GM12878 (cell line): ENCODE measurements around the gene HSD11B1L. TPM values are rescaled to one million over a fixed set of nuclear protein-coding genes. Genes with fewer than 3 reads are reported as not detected.

ENCODE experiments used
- EGR1 ChIP-seq, 2 experiments: IDR thresholded peaks; 1 replicate in 1 of 2; 2 replicates in 1 of 2; pipeline ENCODE4 v1.6.1; 2011 to 2012; ENCODE audit warnings: low read depth in 2 of 2, low read length in 2 of 2, borderline replicate concordance in 1 of 2, mild to moderate bottlenecking in 1 of 2, moderate library complexity in 1 of 2
- IRF5 ChIP-seq: fragments of 450-650 bp; IDR thresholded peaks from 2 replicates; pipeline ENCODE4 v1.6.1; 2017; ENCODE audit warnings: borderline replicate concordance
- KDM1A ChIP-seq: fragments of 200-600 bp; sonication (generic); IDR thresholded peaks from 2 replicates; pipeline ENCODE4 v1.6.1; 2016; ENCODE audit warnings: borderline replicate concordance
- MTA2 ChIP-seq: fragments of 450-650 bp; IDR thresholded peaks from 2 replicates; pipeline ENCODE4 v1.6.1; 2016; ENCODE audit warnings: low read depth, mild to moderate bottlenecking, moderate library complexity
- NBN ChIP-seq: fragments of 450-650 bp; IDR thresholded peaks from 2 replicates; pipeline ENCODE4 v1.6.1; 2016
- NR2C2 ChIP-seq: IDR thresholded peaks from 2 replicates; pipeline ENCODE4 v1.6.1; 2011; ENCODE audit warnings: borderline replicate concordance, low read depth; ENCODE audit not compliant: control insufficient read depth, insufficient read length
- NR2F1 ChIP-seq: fragments of 450-650 bp; conservative IDR thresholded peaks from 2 replicates; pipeline ENCODE4 v1.6.1; 2017; ENCODE audit warnings: mild to moderate bottlenecking
- PAX5 ChIP-seq: IDR thresholded peaks from 2 replicates; pipeline ENCODE4 v1.6.1; 2011; ENCODE audit warnings: low read depth, low read length, borderline replicate concordance
- PRDM15 ChIP-seq: fragments of 450-650 bp; formaldehyde crosslinking; IDR thresholded peaks from 2 replicates; pipeline ENCODE4 v1.4.0; 2020; ENCODE audit warnings: mild to moderate bottlenecking, moderate library complexity
- RBBP5 ChIP-seq: fragments of 200-600 bp; sonication (generic); conservative IDR thresholded peaks from 2 replicates; pipeline ENCODE4 v1.6.1; 2016
- RUNX3 ChIP-seq: IDR thresholded peaks from 2 replicates; pipeline ENCODE4 v1.6.1; 2012; ENCODE audit warnings: low read length, inconsistent platforms
- SMAD5 ChIP-seq: IDR thresholded peaks from 2 replicates; pipeline ENCODE4 v1.6.1; 2016; ENCODE audit warnings: antibody characterized with exemption, low read depth
- TBL1XR1 ChIP-seq: IDR thresholded peaks from 2 replicates; pipeline ENCODE4 v1.6.1; 2012; ENCODE audit warnings: low read depth, low read length, improper control_type of control experiment
- TCF7 ChIP-seq: IDR thresholded peaks from 2 replicates; pipeline ENCODE4 v1.6.1; 2014; ENCODE audit warnings: antibody characterized with exemption, borderline replicate concordance
- ZBTB11 ChIP-seq: fragments of 450-650 bp; formaldehyde crosslinking; IDR thresholded peaks from 2 replicates; pipeline ENCODE4 v1.5.0; 2022; ENCODE audit warnings: mild to moderate bottlenecking, missing genetic modification characterization
- ZNF687 ChIP-seq: fragments of 450-650 bp; IDR thresholded peaks from 2 replicates; pipeline ENCODE4 v1.6.1; 2017; ENCODE audit warnings: mild to moderate bottlenecking, moderate library complexity
- ZZZ3 ChIP-seq: IDR thresholded peaks from 2 replicates; pipeline ENCODE4 v1.6.1; 2011; ENCODE audit warnings: low read depth; ENCODE audit not compliant: control insufficient read depth, insufficient read length
- polyA plus RNA-seq, 11 experiments: library from polyadenylated mRNA; depleted of rRNA in 4 of 11; unstranded in 6 of 11; stranded (reverse) in 5 of 11; fragments of >200 nt; fragmentation: Nextera tagmentation in 4 of 11; fragmentation: Illumina TruSeq in 1 of 11; extraction: Ambion mirVana in 4 of 11; extraction: Trizol in 1 of 11; gene quantifications; 1 replicate in 1 of 11; 2 replicates in 10 of 11; pipeline versions ENCODE4 v1.2.1 to v1.2.3, GENCODE V29; 2011 to 2016; ENCODE audit warnings: inconsistent platforms in 2 of 11, missing spikeins in 2 of 11, low read depth in 1 of 11
- total RNA-seq, 4 experiments: library from RNA; depleted of rRNA in 3 of 4; stranded (reverse); fragments of >200 nt in 3 of 4; fragmentation: Illumina TruSeq in 1 of 4; extraction: Trizol in 1 of 4; gene quantifications; 2 replicates each; pipeline versions ENCODE4 v1.2.1 to v1.2.3, GENCODE V29; 2013 to 2021

Gene HSD11B1L
- total and polyA plus RNA-seq, 10 of the 15 experiments (the other 5 are each of a cell fraction or from before 2014, with no cell fraction given), result 0.29 to 1.8 (median 1.1) TPM; not detected in 1

- TF ChIP-seq ZNF687, result peak; percentile 95
- no peak for TF ChIP-seq KDM1A
- TF ChIP-seq PRDM15 (CRISPR knock-in tag), result no peak
- TF ChIP-seq MTA2, result no peak
- peak; percentile 96; the same call in 1 of the 2 replicates for TF ChIP-seq RBBP5
- TF ChIP-seq SMAD5, result peak; percentile 98
- peak; percentile 41 for TF ChIP-seq RUNX3
- no peak for TF ChIP-seq TCF7
- TF ChIP-seq NR2F1, result peak; percentile 72; the same call in 1 of the 2 replicates
- no peak for TF ChIP-seq ZZZ3
- no peak for TF ChIP-seq ZBTB11 (CRISPR knock-in tag)
- TF ChIP-seq PAX5, result peak; percentile 57; the same call in 1 of the 2 replicates
- TF ChIP-seq EGR1 (IDR thresholded peaks at IDR 0.05; ENCODE audit: borderline replicate concordance in 1 of 2, low read depth in 2 of 2, low read length in 2 of 2), result peak in 1 of 2 experiments; percentile 73; a peak in 1 of 3 replicates
- TF ChIP-seq NBN, result peak; percentile 92
- no peak for TF ChIP-seq NR2C2
- TF ChIP-seq TBL1XR1, result peak; percentile 17; the same call in 1 of the 2 replicates
- no peak for TF ChIP-seq IRF5
These were observed 9.5 kb downstream of the HSD11B1L start, which contains the start of gene RPL36 (continued) for GRCh38 chr19:5690125-5690954.
